ENCODE data around the gene TPD52L2. TPM values are rescaled to one million over a fixed set of nuclear protein-coding genes. Genes with fewer than 3 reads are reported as not detected.

The TPD52L2 gene
- total RNA-seq, 1 experiment from 2014 or later, result 293 TPM

- no TSS peak for BruUV-seq (replicated peaks)
- intact Hi-C loops (cut with micrococcal nuclease; ENCODE audit: unreplicated experiment), result no loop called here
- POLR2A ChIA-PET, result interaction anchor here (0.9 kb wide), 1 partner anchor 11 kb away, joined by 3 read pairs; the partner anchor contains the start of gene TPD52L2
Measured at GRCh38 chr20:63876489-63877036, 11.5 kb downstream of the TPD52L2 start.

GRCh38 chr20:63877755-63878470 lies 12.8 kb downstream of the TPD52L2 start:
- CTCF ChIA-PET, result interaction anchor here (0.6 kb wide), 1 partner anchor 117 kb away, joined by 3 read pairs; no protein-coding TSS in a partner anchor

More at GRCh38 chr20:63876489-63877036, 11.5 kb downstream of the TPD52L2 start:
- Mint-ChIP-seq H3K36me3 (ENCODE audit: insufficient read depth, unreplicated experiment) (peaks cover 95% of the 10 kb centered on the region), H3K4me3 (ENCODE audit: unreplicated experiment) (no peak overlapping the region), H3K4me1 (ENCODE audit: low read depth, unreplicated experiment) (no peaks in the 10 kb centered on the region), H3K27me3 (ENCODE audit: insufficient read depth, unreplicated experiment) (no peaks in the 10 kb centered on the region), H3K9me3 (ENCODE audit: unreplicated experiment) (no peaks in the 10 kb centered on the region), H3K27ac (ENCODE audit: unreplicated experiment) (no peak overlapping the region)
- H3K4me3 ChIP-seq (ENCODE audit: low read depth, low read length), result no peak overlapping the region
- no peaks in the 10 kb centered on the region for H3K4me1 ChIP-seq
- peaks cover 22% of the 10 kb centered on the region for H3K36me3 ChIP-seq (ENCODE audit: control insufficient read depth, insufficient read depth, low read length)
- no peak for DNase-seq
- no peak for TF ChIP-seq CTCF (IDR thresholded peaks at IDR 0.05; ENCODE audit: insufficient read depth in 1 of 2, low read depth in 1 of 2, low read length in 1 of 2, severe bottlenecking in 1 of 2, unreplicated experiment in 1 of 2)
- no peaks in the 10 kb centered on the region for H3K9me3 ChIP-seq
- H3K27me3 ChIP-seq (replicated peaks; ENCODE audit: control insufficient read depth, insufficient read depth, low read length), result no peaks in the 10 kb centered on the region
- CTCF ChIA-PET, result interaction anchor here (1.2 kb wide), 1 partner anchor 11 kb away, joined by 5 read pairs; the partner anchor contains the start of gene TPD52L2

More at GRCh38 chr20:63877755-63878470, 12.8 kb downstream of the TPD52L2 start:
- POLR2A ChIA-PET, result interaction anchor here (1.0 to 1.2 kb wide), 2 partner anchors 16 to 22 kb away, joined by 3 read pairs; no protein-coding TSS in a partner anchor
- H3K4me3 ChIP-seq (ENCODE audit: low read depth, low read length), result no peak overlapping the region
- H3K27me3 Mint-ChIP-seq (ENCODE audit: insufficient read depth, unreplicated experiment), result no peaks in the 10 kb centered on the region
- no peak overlapping the region for H3K4me3 Mint-ChIP-seq (ENCODE audit: unreplicated experiment)
- BruUV-seq (replicated peaks), result no TSS peak
- H3K27ac Mint-ChIP-seq (ENCODE audit: unreplicated experiment), result no peak overlapping the region
- H3K27me3 ChIP-seq (replicated peaks; ENCODE audit: control insufficient read depth, insufficient read depth, low read length), result no peaks in the 10 kb centered on the region
- no peaks in the 10 kb centered on the region for H3K4me1 ChIP-seq
- no peaks in the 10 kb centered on the region for H3K4me1 Mint-ChIP-seq (ENCODE audit: low read depth, unreplicated experiment)
- intact Hi-C loops (cut with micrococcal nuclease; ENCODE audit: unreplicated experiment), result no loop called here
- H3K36me3 ChIP-seq (ENCODE audit: control insufficient read depth, insufficient read depth, low read length), result peaks cover 20% of the 10 kb centered on the region
- no peaks in the 10 kb centered on the region for H3K9me3 Mint-ChIP-seq (ENCODE audit: unreplicated experiment)
- H3K9me3 ChIP-seq, result no peaks in the 10 kb centered on the region
- no peak for TF ChIP-seq CTCF (IDR thresholded peaks at IDR 0.05; ENCODE audit: insufficient read depth in 1 of 2, low read depth in 1 of 2, low read length in 1 of 2, severe bottlenecking in 1 of 2, unreplicated experiment in 1 of 2)
- peaks cover 95% of the 10 kb centered on the region for H3K36me3 Mint-ChIP-seq (ENCODE audit: insufficient read depth, unreplicated experiment)
- DNase-seq, result no peak
